CD4-positive, alpha-beta T cell treated with Interleukin-1 beta for 1 hour (primary cell): ENCODE data around the gene SLC16A11.
"Not testable (repeated sequence)": the region's sequence is repeated elsewhere in the genome, so short reads cannot be mapped to it uniquely, and the experiment has no call there.

Experiments
- DNase-seq, 2 donors: peaks; one replicate each; pipeline ENCODE4 v3.0.0-alpha.2; 2020 to 2022

SLC16A11 gene

GRCh38 chr17:7043497-7044198 is at the start of gene SLC16A11:
Gene SLC16A11 (minus strand): TSS chr17:7044092. CDS start chr17:7043513, 579 bp downstream.
- DNase-seq, result peak in 1 of 2 donors; percentile 74

GRCh38 chr17:7091311-7092005 is 47.6 kb upstream of the SLC16A11 start:
- DNase-seq, result peak in 1 of 2 donors; percentile 47

GRCh38 chr17:7089570-7089969 is 45.7 kb upstream of the SLC16A11 start:
- DNase-seq, result not testable (repeated sequence)

- DNase-seq, result not testable (repeated sequence)
These were observed 44.5 kb upstream of the SLC16A11 start for GRCh38 chr17:7088442-7088841.

GRCh38 chr17:7084088-7084487 is 40.2 kb upstream of the SLC16A11 start:
- DNase-seq, result no peak

- no peak for DNase-seq
These were observed 39.7 kb upstream of the SLC16A11 start for GRCh38 chr17:7083592-7083991.

GRCh38 chr17:7081341-7082062 is 37.6 kb upstream of the SLC16A11 start:
- peak; percentile 49 to 54 for DNase-seq

- DNase-seq, result no peak
These were observed 36.7 kb upstream of the SLC16A11 start for GRCh38 chr17:7080456-7081041.

GRCh38 chr17:7079581-7080455 is 35.9 kb upstream of the SLC16A11 start, which contains the start of gene CLEC10A:
Gene CLEC10A (minus strand): TSS chr17:7080251. CDS start chr17:7078812, 1,439 bp downstream.
- no peak for DNase-seq

- DNase-seq, result no peak
These were observed 34.8 kb upstream of the SLC16A11 start for GRCh38 chr17:7078711-7079110.

- DNase-seq, result no peak
These were observed 34.1 kb upstream of the SLC16A11 start for GRCh38 chr17:7077911-7078546.

GRCh38 chr17:7074931-7075330 is 31.0 kb upstream of the SLC16A11 start:
- no peak for DNase-seq

- DNase-seq, result no peak
These were observed 28.5 kb upstream of the SLC16A11 start for GRCh38 chr17:7072406-7072805.

GRCh38 chr17:7070712-7071111 is 26.8 kb upstream of the SLC16A11 start:
- no peak for DNase-seq

- DNase-seq, result no peak
These were observed 24.4 kb upstream of the SLC16A11 start for GRCh38 chr17:7068268-7068667.

GRCh38 chr17:7067198-7067597 is 23.3 kb upstream of the SLC16A11 start:
- DNase-seq, result no peak

- no peak for DNase-seq
These were observed 20.4 kb upstream of the SLC16A11 start for GRCh38 chr17:7064261-7064660.

- DNase-seq, result no peak
These were observed 19.7 kb upstream of the SLC16A11 start for GRCh38 chr17:7063518-7064094.

- DNase-seq, result no peak
These were observed 16.4 kb upstream of the SLC16A11 start for GRCh38 chr17:7060165-7060891.

GRCh38 chr17:7058831-7059447 is 15.0 kb upstream of the SLC16A11 start:
- no peak for DNase-seq
